Astrocyte (in vitro differentiated cells and primary cell): ENCODE data around the gene DGKH. TPM values are rescaled to one million over a fixed set of nuclear protein-coding genes. Genes with fewer than 3 reads are reported as not detected.
"Not testable (repeated sequence)": the region's sequence is repeated elsewhere in the genome, so short reads cannot be mapped to it uniquely, and the experiment has no call there.

Source experiments
- DNase-seq: peaks from one replicate; pipeline ENCODE4 v3.0.0-alpha.2; 2010; ENCODE audit warnings: low read depth
- FAIRE-seq: peaks from 2 replicates; lab custom pipeline; 2011; peaks lifted over from hg19 to GRCh38; lab: Jason Lieb, UNC
- H2AFZ ChIP-seq: 2 replicates; pipeline ENCODE4 v1.6.0; 2012; ENCODE audit warnings: low read depth, low read length, inconsistent platforms
- H3K27ac ChIP-seq: 2 replicates; pipeline ENCODE4 v1.5.1; 2011; ENCODE audit warnings: low read depth, low read length, inconsistent platforms
- H3K27me3 ChIP-seq: 2 replicates; pipeline ENCODE4 v1.6.0; 2011; ENCODE audit warnings: low read length, inconsistent platforms; ENCODE audit not compliant: insufficient read depth
- H3K36me3 ChIP-seq: 2 replicates; pipeline ENCODE4 v1.5.1; 2011; ENCODE audit warnings: low read length, inconsistent platforms; ENCODE audit not compliant: insufficient read depth
- H3K4me1 ChIP-seq: 2 replicates; pipeline ENCODE4 v1.5.1; 2011; ENCODE audit warnings: low read length, inconsistent platforms; ENCODE audit not compliant: insufficient read depth
- H3K4me2 ChIP-seq: 2 replicates; pipeline ENCODE4 v1.6.0; 2012; ENCODE audit warnings: low read length, inconsistent platforms
- H3K4me3 ChIP-seq: 2 replicates; pipeline ENCODE4 v1.5.1; 2011; ENCODE audit warnings: low read depth, mild to moderate bottlenecking, low read length, inconsistent platforms; ENCODE audit not compliant: insufficient read depth
- H3K79me2 ChIP-seq: 2 replicates; pipeline ENCODE4 v1.6.0; 2012; ENCODE audit warnings: mild to moderate bottlenecking, low read length, inconsistent platforms; ENCODE audit not compliant: insufficient read depth
- H3K9ac ChIP-seq: 2 replicates; pipeline ENCODE4 v1.6.0; 2012; ENCODE audit warnings: mild to moderate bottlenecking, low read length, inconsistent platforms
- H3K9me3 ChIP-seq: 2 replicates; pipeline ENCODE4 v1.5.1; 2012; ENCODE audit warnings: low read depth, mild to moderate bottlenecking, low read length, inconsistent platforms; ENCODE audit not compliant: insufficient read depth
- H4K20me1 ChIP-seq: 2 replicates; pipeline ENCODE4 v1.6.0; 2012; ENCODE audit warnings: low read length, inconsistent platforms; ENCODE audit not compliant: insufficient read depth
- H3K27ac Mint-ChIP-seq: one replicate; pipeline ENCODE4 v1.8.0; 2021; ENCODE audit warnings: mild to moderate bottlenecking, mixed read lengths; ENCODE audit not compliant: unreplicated experiment
- H3K27me3 Mint-ChIP-seq: one replicate; pipeline ENCODE4 v1.8.0; 2021; ENCODE audit warnings: low read depth, mixed read lengths; ENCODE audit not compliant: unreplicated experiment
- H3K36me3 Mint-ChIP-seq: one replicate; pipeline ENCODE4 v1.8.0; 2021; ENCODE audit warnings: low read depth, mixed read lengths; ENCODE audit not compliant: unreplicated experiment
- H3K4me1 Mint-ChIP-seq: one replicate; pipeline ENCODE4 v1.8.0; 2021; ENCODE audit warnings: low read depth, mixed read lengths; ENCODE audit not compliant: unreplicated experiment
- H3K4me3 Mint-ChIP-seq: one replicate; pipeline ENCODE4 v1.8.0; 2021; ENCODE audit warnings: mild to moderate bottlenecking, moderate library complexity, mixed read lengths; ENCODE audit not compliant: unreplicated experiment
- H3K9me3 Mint-ChIP-seq: one replicate; pipeline ENCODE4 v1.8.0; 2021; ENCODE audit warnings: mild to moderate bottlenecking, mixed read lengths; ENCODE audit not compliant: unreplicated experiment
- CTCF ChIP-seq: IDR thresholded peaks from 2 replicates; pipeline ENCODE4 v1.5.1; 2011; ENCODE audit warnings: low read depth, mild to moderate bottlenecking, inconsistent platforms, low read length, moderate library complexity; ENCODE audit not compliant: insufficient read depth
- EZH2 ChIP-seq: IDR thresholded peaks from 2 replicates; pipeline ENCODE4 v1.6.1; 2012; ENCODE audit warnings: mild to moderate bottlenecking, low read length, inconsistent platforms; ENCODE audit not compliant: insufficient read depth
- total RNA-seq: library from RNA; stranded (reverse); gene quantifications from 2 replicates; pipeline ENCODE4 v1.2.1, GENCODE V29; 2021

Gene DGKH
- total RNA-seq, 1 donor from 2014 or later, result 16.4 TPM

GRCh38 chr13:42140494-42140893 is 92.0 kb downstream of the DGKH start:
- H3K9me3 ChIP-seq, result no peaks in the 10 kb centered on the region
- no peak overlapping the region for H2AFZ ChIP-seq
- FAIRE-seq (no peak), DNase-seq (no peak)
- no peak for TF ChIP-seq EZH2
- no peak for TF ChIP-seq CTCF
- H3K36me3 Mint-ChIP-seq, result peaks cover 5% of the 10 kb centered on the region
- H3K9ac ChIP-seq, result no peak overlapping the region
- peaks cover 2% of the 10 kb centered on the region for H3K9me3 Mint-ChIP-seq
- H3K27me3 ChIP-seq, result no peaks in the 10 kb centered on the region
- H3K4me2 ChIP-seq, result no peak overlapping the region
- no peak overlapping the region for H3K27ac Mint-ChIP-seq
- no peak overlapping the region for H3K27ac ChIP-seq
- no peak overlapping the region for H3K4me3 Mint-ChIP-seq
- no peaks in the 10 kb centered on the region for H3K79me2 ChIP-seq
- H3K27me3 Mint-ChIP-seq, result no peaks in the 10 kb centered on the region
- H4K20me1 ChIP-seq, result peaks cover 4% of the 10 kb centered on the region
- no peaks in the 10 kb centered on the region for H3K4me1 ChIP-seq
- H3K4me3 ChIP-seq, result no peak overlapping the region
- H3K4me1 Mint-ChIP-seq, result peaks cover 14% of the 10 kb centered on the region
- no peaks in the 10 kb centered on the region for H3K36me3 ChIP-seq

- not testable (repeated sequence) for DNase-seq, H3K36me3 Mint-ChIP-seq, H3K27me3 Mint-ChIP-seq, H2AFZ ChIP-seq, H3K79me2 ChIP-seq, H4K20me1 ChIP-seq, FAIRE-seq, H3K9me3 Mint-ChIP-seq, H3K9me3 ChIP-seq, H3K36me3 ChIP-seq, H3K4me3 ChIP-seq, H3K27me3 ChIP-seq, H3K4me3 Mint-ChIP-seq, H3K27ac ChIP-seq, H3K9ac ChIP-seq, H3K4me1 ChIP-seq, H3K4me2 ChIP-seq, H3K27ac Mint-ChIP-seq
- peaks cover 10% of the 10 kb centered on the region for H3K4me1 Mint-ChIP-seq
Observed at GRCh38 chr13:42141052-42141451, 92.6 kb downstream of the DGKH start.

GRCh38 chr13:42146359-42146758 is 97.9 kb downstream of the DGKH start:
- peaks cover 4% of the 10 kb centered on the region for H4K20me1 ChIP-seq
- H3K4me3 ChIP-seq, result no peak overlapping the region
- TF ChIP-seq EZH2 (no peak), CTCF (no peak)
- DNase-seq (no peak), FAIRE-seq (no peak)
- Mint-ChIP-seq H3K27me3 (no peaks in the 10 kb centered on the region), H3K9me3 (peaks cover 2% of the 10 kb centered on the region), H3K27ac (no peak overlapping the region), H3K36me3 (peaks cover 7% of the 10 kb centered on the region), H3K4me3 (no peak overlapping the region), H3K4me1 (peaks cover 7% of the 10 kb centered on the region)
- H3K4me2 ChIP-seq, result no peak overlapping the region
- H3K27me3 ChIP-seq, result no peaks in the 10 kb centered on the region
- no peaks in the 10 kb centered on the region for H3K9me3 ChIP-seq
- H3K27ac ChIP-seq, result no peak overlapping the region
- no peak overlapping the region for H3K9ac ChIP-seq
- no peaks in the 10 kb centered on the region for H3K36me3 ChIP-seq
- no peaks in the 10 kb centered on the region for H3K79me2 ChIP-seq
- no peaks in the 10 kb centered on the region for H3K4me1 ChIP-seq
- H2AFZ ChIP-seq, result no peak overlapping the region
